ENCODE results near the gene IZUMO4.
A peak's percentile ranks its signal among the peaks of the same experiment; 100 is the strongest.

GRCh38 chr19:2061495-2062388 lies 35.0 kb upstream of the IZUMO4 start:
- TF ChIP-seq CTCF (IDR thresholded peaks at IDR 0.05; ENCODE audit: low read length) (peak; percentile 17; the same call in 1 of the 2 replicates), EZH2phosphoT487 (IDR thresholded peaks at IDR 0.05; ENCODE audit: low read length) (no peak)
